HG03064 (cell line): Measurements from ENCODE around the gene OR2M4.
"Not testable (repeated sequence)": the region's sequence is repeated elsewhere in the genome, so short reads cannot be mapped to it uniquely, and the experiment has no call there.

Experiments used
- ATAC-seq: cut with Tn5 transposase; IDR thresholded peaks from one replicate; pipeline ENCODE4 v1.9.1; 2021; ENCODE audit warnings: low read depth; ENCODE audit not compliant: unreplicated experiment

The OR2M4 gene, protein sequence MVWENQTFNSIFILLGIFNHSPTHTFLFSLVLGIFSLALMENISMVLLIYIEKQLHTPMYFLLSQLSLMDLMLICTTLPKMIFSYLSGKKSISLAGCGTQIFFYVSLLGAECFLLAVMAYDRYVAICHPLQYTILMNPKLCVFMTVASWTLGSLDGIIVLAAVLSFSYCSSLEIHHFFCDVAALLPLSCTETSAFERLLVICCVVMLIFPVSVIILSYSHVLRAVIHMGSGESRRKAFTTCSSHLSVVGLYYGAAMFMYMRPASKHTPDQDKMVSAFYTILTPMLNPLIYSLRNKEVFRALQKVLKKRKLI

DNA sequence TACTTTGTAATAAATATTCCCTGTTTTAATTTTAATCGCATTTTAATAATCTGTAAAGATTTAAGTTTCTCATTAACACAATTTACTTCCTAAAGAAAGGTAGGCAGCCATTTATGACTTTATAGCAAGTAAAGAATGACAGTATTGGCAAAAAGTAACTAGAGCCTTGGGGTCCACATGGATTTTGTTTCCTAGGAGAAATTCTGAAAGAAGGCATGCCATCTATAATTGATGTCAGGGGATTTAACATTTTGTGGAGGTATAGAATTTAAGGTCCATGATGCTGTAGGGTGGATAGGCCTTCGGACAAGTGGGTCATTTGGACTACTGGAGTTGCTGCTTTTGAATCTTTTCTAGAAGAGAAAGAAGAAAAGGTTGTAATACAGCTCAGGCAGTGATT is at the start of gene OR2M4:
Gene OR2M4 (plus strand): TSS at position 301 of the 400 bp plus-strand sequence. CDS start 7,512 bp downstream, outside the sequence.
- no peak for ATAC-seq

DNA sequence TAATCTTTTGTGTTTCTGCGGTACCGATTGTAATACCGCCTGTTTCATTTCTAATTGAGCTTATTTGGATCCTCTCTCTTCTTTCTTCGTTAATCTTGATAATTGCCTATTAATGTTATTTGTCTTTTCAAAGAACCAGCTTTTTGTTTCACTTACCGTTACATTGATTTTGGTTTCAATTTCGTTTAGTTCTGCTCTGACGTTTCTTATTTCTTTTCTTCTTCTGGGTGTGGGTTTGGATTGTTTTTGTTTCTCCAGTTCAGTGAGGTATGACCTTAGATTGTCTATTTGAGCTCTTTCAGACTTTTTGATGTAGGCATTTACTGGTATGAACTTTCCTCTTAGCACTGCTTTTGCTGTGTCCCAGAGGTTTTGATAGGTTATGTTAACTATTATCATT is 47.2 kb upstream of the OR2M4 start:
- no peak for ATAC-seq

DNA sequence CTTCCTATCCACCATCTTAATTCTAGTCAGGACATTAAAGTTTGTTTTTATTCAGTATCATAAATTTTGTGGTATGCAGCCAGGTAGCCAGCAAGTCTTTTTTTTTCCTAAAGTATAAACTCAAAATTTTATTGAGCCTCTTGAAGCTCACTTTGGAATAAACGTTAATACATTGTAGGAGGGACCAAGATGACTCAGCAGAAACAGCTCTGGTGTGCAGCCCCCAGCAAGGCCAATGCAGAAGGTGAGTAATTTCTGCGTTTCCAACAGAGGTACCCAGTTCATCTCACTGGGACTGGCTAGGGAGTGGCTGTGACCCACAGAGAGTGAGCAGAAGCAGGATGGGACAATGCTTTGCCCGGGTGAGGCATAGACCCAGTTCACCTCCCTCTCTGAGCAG is 43.9 kb upstream of the OR2M4 start:
- ATAC-seq, result no peak

DNA sequence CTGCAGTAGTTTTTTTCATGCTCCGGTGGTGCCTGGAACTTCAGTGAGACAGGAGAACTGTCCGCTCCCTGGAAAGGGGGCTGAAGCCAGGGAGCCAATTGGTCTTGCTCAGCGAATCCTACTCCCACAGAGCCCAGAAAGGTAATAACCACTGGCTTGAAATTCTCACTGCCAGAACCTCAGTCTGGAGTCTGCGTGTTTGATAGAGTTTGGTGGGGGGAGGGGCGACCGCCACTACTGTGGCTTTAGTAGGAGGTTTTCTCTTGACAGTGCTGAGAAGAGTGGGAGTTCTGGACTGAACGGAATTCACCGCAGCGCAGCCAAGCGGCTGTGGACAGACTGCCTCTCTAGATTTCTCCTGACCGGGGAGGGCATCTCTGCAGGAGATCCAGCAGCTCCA is 42.2 kb upstream of the OR2M4 start:
- ATAC-seq, result no peak

DNA sequence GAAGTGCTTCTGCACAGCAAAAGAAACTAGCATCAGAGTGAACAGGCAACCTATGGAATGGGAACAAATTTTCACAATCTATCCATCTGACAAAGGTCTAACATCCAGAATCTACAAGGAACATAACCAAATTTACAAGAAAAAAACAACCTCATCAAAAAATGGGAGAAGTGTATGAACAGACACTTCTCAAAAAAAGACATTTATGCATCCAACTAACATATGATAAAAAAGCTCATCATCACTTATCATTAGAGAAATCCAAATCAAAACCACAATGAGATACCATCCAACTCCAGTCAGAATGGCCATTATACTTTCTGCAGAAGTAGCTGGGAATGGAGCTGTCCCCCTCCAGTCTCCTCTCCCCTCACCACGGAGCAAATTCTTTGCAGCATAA is 37.1 kb upstream of the OR2M4 start:
- ATAC-seq, result no peak

DNA sequence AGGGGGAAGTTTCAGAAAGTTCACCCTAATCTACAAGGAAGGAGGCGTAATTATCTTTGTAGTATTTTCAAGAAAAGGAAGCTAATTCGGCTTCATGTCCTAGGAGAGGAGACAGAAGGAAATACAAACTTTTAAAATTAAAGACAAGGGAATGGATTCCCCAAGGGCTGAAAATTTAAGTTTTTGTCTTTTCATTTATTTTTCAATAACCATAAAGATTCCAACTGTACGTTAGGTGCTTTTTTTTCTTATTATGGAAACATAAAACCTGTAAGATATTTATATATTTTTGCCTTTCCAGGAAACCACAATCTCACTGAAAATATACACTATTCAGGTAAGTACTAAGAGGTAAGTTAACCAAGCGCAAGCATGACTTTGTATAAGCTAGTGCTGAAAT is 34.3 kb upstream of the OR2M4 start, which contains the start of gene OR2M3:
Gene OR2M3 (plus strand): TSS at position 301 of the 400 bp plus-strand sequence. CDS start 5,803 bp downstream, outside the sequence.
- ATAC-seq, result no peak

DNA sequence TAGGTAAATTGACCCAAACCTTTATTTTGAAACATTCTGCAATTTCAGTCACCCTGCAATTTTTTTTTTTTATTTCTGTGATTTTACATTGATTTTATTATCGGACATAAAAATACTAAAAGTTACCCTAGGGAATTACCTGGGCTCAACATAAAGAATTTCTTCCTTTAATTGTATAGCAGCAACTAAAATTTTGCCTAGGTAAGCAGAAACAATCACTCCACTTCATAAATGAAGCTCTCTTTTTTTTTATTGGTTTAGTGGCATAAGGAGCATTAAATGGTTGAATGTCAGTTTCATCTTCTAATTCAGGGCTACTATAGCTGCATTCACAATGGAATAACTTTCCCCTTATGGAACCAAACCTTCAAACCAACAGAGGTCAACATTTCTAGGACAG is 15.3 kb upstream of the OR2M4 start:
- ATAC-seq, result no peak

DNA sequence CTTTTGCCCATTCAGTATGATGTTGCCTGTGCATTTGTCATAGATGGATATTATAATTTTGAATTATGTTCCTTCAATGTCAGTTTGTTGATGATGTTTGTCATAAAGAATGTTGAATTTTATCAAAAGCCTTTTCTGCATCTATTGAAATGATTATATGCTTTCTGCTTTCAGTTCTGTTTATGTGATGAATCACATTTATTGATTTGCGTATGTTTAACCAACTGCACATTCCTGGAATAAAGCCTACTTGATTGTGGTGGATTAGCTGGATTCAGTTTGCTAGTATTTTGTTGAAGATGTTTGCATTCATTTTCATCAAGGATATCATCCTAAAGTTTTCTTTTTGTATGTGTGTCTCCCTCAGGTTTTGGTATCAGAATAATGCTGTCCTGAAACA is 5.7 kb upstream of the OR2M4 start:
- ATAC-seq, result no peak

DNA sequence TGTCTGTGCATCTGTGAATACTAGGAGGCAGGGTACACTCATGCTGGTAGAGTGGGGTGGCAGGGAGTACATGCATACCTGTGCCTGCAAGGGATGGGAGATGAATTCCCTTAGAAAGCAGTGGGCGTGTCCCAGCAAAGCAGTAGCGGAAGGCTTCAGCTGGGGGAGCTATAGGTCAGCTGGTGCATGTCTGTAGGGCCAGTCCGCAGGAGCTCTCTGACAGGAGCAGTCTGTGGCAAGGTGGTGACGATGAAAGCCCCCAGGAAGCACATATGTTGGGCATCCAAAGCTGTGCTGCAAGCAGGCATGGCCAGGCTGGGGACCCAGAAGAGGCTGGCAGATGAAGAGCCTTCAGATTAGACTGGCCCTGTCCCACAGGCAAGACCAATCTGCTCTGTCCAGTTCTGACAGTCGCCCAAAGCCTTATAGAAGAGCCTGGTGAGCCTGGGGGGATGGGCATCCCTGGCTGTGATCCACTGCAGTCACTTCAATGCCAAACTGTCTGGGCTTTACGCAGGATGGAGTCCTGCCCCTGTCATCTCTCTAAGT is 1.8 kb upstream of the OR2M4 start:
- no peak for ATAC-seq

DNA sequence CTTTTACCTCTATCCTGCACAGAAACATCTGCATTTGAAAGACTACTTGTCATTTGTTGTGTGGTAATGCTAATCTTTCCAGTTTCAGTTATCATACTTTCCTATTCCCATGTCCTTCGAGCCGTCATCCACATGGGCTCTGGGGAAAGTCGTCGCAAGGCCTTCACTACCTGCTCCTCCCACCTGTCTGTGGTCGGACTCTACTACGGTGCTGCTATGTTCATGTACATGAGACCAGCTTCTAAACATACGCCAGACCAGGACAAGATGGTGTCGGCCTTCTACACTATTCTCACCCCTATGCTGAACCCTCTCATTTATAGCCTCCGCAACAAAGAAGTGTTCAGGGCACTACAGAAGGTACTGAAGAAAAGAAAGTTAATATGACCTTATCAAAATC is 8.3 kb downstream of the OR2M4 start:
- ATAC-seq, result no peak

DNA sequence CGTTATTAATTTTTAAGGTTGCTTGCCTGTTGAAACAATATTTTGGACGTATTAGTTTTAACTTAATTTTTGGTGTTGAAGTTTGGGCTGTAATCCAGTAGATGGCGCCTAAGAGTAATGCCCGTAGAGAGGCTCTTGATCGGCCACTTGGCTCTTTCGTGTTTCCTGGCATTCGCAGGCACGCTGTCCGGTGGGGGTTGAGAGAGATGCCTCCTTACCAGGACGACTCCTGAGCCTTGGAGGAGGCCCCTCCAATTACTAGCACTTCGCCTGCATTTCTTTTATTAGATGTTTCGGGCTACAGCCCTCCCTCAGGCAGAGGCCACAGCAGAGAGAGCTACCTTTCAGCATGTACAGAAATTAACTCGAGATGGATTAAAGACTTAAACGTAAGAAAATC is 12.0 kb downstream of the OR2M4 start:
- ATAC-seq, result peak; percentile 72

DNA sequence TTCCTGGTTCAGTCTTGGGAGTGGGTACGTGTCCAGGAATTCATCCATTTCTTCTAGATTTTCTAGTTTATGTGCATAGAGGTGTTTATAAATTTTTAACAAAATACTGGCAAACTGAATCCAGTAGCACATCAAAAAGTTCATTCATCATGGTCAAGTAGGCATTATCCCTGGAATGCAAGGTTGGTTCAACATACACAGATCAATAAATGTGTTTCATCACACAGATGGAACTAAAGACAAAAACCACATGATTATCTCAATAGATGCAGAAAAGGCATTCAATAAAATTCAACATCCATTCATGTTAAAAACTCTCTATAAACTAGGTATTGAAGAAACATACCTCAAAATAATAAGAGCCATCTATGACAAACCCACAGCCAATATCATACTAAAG is 28.1 kb downstream of the OR2M4 start:
- ATAC-seq, result not testable (repeated sequence)

DNA sequence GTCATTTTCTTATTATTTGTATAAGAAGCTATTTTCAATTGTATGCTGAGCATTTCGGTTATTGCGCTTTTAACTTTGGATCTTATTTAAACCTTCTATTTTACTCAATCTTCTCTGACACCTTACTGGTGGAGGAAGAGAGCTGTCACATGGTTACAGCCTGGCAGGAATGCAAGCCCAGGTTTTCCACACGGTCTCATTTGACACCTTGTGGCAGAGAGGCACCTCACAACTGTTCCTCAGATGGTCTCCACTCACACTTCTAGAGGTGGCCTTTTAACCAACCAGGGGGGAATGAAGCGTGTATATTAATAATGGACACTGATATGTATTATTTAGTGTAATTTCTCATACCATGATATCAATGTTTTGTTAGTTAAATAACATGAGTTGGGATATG is 37.0 kb downstream of the OR2M4 start:
- ATAC-seq, result no peak

DNA sequence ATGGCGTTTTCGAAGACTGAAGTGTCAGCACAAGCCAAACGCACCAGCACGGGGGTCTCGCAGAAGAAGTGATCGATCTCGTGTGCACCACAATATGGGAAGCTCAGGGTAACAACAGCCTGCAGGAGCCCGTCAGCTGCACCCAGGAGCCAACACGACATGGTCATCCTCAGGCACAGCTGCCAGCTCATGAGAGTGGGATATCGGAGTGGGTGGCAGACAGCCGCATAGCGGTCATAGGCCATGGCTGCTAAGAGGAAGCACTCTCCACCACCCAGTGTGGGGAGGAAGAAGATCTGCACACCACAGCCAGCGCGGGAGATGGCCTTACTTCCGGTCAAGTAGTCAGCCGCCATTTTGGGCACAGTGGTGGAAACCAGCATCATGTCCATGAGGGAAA is 42.0 kb downstream of the OR2M4 start:
- ATAC-seq, result not testable (repeated sequence)

DNA sequence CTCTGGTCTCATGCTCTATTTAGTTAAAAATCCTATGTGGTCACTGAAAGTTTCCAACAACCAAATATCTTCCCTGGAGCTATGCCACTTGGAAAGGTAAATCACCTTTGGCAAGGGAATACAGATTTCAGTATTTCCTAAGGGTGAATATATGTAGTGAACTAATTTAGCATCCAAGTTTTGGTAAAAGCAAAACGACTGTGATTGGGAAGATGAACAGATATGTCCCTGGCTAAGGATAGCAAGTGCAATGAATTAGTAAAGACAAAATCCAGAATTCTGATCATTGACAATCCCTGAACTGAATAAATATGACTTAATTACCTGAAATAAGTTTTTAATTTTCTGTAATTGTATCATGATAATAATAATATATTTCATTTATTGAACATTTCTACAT is 46.7 kb downstream of the OR2M4 start, which contains the start of gene OR2T33:
Gene OR2T33 (minus strand): TSS at position 101 of the 400 bp plus-strand sequence. CDS start 4,162 bp downstream, outside the sequence.
- ATAC-seq, result no peak

DNA sequence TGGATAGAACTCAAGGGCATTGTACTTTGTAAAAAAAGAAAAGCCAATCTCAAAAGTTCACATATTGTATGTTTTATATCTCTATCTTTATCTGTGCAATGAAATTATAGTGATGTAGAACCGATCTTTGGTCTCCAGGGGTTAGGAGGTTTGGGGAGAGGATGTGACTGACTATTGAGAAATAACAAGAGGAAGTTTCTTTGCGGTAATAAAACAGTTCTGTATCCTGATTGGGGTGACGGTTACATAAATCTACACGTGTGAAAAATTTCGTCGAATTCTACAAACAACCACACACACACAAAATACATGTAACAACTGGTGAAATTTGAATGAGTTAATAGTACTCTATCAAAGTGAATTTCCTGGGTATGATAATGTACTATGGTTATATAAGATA is 57.2 kb downstream of the OR2M4 start:
- no peak for ATAC-seq
